ENCODE measurements around the gene NPLOC4. TPM values are rescaled to one million over a fixed set of nuclear protein-coding genes. Genes with fewer than 3 reads are reported as not detected.

NPLOC4 gene
- total and polyA plus RNA-seq, 9 of the 15 experiments (the other 6 are each of a cell fraction or from before 2014, with no cell fraction given) = 1.5 to 116 (median 64.5) TPM

DNA sequence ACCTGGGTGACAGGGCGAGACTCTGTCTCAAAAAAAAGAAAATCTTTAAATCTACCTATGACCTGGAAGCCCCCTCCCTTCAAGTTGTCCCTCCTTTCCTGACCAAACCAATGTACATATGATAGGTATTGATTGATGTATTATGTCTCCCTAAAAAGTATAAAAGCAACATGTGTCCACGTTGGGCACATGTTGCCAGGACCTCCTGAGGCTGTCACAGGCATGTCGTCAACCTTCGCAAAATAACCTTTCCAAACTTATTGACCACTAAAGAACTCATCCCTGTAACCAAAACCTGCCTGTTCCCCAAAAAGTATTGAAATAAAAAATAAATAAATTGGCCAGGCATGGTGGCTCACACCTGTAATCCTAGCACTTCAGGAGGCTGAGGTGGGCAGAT, 25.1 kb upstream of the NPLOC4 start (continued):
- TF ChIP-seq, protein P1, sequence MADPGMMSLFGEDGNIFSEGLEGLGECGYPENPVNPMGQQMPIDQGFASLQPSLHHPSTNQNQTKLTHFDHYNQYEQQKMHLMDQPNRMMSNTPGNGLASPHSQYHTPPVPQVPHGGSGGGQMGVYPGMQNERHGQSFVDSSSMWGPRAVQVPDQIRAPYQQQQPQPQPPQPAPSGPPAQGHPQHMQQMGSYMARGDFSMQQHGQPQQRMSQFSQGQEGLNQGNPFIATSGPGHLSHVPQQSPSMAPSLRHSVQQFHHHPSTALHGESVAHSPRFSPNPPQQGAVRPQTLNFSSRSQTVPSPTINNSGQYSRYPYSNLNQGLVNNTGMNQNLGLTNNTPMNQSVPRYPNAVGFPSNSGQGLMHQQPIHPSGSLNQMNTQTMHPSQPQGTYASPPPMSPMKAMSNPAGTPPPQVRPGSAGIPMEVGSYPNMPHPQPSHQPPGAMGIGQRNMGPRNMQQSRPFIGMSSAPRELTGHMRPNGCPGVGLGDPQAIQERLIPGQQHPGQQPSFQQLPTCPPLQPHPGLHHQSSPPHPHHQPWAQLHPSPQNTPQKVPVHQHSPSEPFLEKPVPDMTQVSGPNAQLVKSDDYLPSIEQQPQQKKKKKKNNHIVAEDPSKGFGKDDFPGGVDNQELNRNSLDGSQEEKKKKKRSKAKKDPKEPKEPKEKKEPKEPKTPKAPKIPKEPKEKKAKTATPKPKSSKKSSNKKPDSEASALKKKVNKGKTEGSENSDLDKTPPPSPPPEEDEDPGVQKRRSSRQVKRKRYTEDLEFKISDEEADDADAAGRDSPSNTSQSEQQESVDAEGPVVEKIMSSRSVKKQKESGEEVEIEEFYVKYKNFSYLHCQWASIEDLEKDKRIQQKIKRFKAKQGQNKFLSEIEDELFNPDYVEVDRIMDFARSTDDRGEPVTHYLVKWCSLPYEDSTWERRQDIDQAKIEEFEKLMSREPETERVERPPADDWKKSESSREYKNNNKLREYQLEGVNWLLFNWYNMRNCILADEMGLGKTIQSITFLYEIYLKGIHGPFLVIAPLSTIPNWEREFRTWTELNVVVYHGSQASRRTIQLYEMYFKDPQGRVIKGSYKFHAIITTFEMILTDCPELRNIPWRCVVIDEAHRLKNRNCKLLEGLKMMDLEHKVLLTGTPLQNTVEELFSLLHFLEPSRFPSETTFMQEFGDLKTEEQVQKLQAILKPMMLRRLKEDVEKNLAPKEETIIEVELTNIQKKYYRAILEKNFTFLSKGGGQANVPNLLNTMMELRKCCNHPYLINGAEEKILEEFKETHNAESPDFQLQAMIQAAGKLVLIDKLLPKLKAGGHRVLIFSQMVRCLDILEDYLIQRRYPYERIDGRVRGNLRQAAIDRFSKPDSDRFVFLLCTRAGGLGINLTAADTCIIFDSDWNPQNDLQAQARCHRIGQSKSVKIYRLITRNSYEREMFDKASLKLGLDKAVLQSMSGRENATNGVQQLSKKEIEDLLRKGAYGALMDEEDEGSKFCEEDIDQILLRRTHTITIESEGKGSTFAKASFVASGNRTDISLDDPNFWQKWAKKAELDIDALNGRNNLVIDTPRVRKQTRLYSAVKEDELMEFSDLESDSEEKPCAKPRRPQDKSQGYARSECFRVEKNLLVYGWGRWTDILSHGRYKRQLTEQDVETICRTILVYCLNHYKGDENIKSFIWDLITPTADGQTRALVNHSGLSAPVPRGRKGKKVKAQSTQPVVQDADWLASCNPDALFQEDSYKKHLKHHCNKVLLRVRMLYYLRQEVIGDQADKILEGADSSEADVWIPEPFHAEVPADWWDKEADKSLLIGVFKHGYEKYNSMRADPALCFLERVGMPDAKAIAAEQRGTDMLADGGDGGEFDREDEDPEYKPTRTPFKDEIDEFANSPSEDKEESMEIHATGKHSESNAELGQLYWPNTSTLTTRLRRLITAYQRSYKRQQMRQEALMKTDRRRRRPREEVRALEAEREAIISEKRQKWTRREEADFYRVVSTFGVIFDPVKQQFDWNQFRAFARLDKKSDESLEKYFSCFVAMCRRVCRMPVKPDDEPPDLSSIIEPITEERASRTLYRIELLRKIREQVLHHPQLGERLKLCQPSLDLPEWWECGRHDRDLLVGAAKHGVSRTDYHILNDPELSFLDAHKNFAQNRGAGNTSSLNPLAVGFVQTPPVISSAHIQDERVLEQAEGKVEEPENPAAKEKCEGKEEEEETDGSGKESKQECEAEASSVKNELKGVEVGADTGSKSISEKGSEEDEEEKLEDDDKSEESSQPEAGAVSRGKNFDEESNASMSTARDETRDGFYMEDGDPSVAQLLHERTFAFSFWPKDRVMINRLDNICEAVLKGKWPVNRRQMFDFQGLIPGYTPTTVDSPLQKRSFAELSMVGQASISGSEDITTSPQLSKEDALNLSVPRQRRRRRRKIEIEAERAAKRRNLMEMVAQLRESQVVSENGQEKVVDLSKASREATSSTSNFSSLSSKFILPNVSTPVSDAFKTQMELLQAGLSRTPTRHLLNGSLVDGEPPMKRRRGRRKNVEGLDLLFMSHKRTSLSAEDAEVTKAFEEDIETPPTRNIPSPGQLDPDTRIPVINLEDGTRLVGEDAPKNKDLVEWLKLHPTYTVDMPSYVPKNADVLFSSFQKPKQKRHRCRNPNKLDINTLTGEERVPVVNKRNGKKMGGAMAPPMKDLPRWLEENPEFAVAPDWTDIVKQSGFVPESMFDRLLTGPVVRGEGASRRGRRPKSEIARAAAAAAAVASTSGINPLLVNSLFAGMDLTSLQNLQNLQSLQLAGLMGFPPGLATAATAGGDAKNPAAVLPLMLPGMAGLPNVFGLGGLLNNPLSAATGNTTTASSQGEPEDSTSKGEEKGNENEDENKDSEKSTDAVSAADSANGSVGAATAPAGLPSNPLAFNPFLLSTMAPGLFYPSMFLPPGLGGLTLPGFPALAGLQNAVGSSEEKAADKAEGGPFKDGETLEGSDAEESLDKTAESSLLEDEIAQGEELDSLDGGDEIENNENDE (IDR thresholded peaks at IDR 0.05; ENCODE audit: low read depth, low read length) = no peak
- no peak for TF ChIP-seq ZNF75A (CRISPR knock-in tag; IDR thresholded peaks at IDR 0.05)

All from K562 (cell line).